Measurements from ENCODE around the gene CNTN3. TPM values are rescaled to one million over a fixed set of nuclear protein-coding genes. Genes with fewer than 3 reads are reported as not detected.

The CNTN3 gene
- total RNA-seq, 2 donors from 2014 or later, result not detected

GRCh38 chr3:74626011-74626410 lies 11.6 kb upstream of the CNTN3 start:
- no peak overlapping the region for H3K4me3 Mint-ChIP-seq
- no peak overlapping the region for H3K27ac Mint-ChIP-seq
- no peaks in the 10 kb centered on the region for H3K4me1 Mint-ChIP-seq
- no peaks in the 10 kb centered on the region for H3K36me3 Mint-ChIP-seq (ENCODE audit: low read depth)
- ATAC-seq (replicated peaks), result no peak
- peaks cover 7% of the 10 kb centered on the region for H3K9me3 Mint-ChIP-seq
- no peaks in the 10 kb centered on the region for H3K27me3 Mint-ChIP-seq

- Mint-ChIP-seq H3K4me1 (no peaks in the 10 kb centered on the region), H3K27me3 (no peaks in the 10 kb centered on the region), H3K4me3 (no peak overlapping the region), H3K27ac (no peak overlapping the region), H3K9me3 (peaks cover 7% of the 10 kb centered on the region), H3K36me3 (ENCODE audit: low read depth) (no peaks in the 10 kb centered on the region)
- no peak for ATAC-seq (replicated peaks)
Observed at GRCh38 chr3:74624301-74624700, 9.8 kb upstream of the CNTN3 start.

DNA sequence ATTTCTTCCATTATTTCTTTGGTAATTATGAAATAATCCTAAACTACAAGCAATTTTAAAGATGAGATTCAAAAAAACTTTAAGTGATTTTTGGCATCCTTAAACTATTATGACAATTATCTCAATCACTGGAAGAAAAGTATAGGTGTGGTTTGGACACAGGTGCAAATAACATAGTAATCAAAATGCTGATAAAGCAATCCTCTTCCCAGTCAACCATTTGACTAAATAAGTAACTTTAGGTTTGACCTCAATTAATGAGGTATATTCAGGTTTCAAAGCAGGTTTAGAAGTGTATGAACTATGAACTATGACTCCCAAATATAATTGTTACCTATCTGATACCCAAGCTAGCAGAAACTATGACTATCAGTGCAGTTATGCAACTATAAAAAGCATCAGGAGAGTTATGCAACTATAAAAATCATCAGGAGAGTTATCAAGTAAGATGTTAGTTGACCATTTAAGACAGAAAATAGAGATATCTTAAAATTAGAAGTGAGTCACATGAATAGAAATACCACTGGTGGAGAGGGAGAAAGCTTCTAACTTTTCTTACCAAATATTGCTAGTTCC lies 8.9 kb upstream of the CNTN3 start:
- ATAC-seq (replicated peaks), result no peak
- no peak overlapping the region for H3K27ac Mint-ChIP-seq
- no peaks in the 10 kb centered on the region for H3K4me1 Mint-ChIP-seq

DNA sequence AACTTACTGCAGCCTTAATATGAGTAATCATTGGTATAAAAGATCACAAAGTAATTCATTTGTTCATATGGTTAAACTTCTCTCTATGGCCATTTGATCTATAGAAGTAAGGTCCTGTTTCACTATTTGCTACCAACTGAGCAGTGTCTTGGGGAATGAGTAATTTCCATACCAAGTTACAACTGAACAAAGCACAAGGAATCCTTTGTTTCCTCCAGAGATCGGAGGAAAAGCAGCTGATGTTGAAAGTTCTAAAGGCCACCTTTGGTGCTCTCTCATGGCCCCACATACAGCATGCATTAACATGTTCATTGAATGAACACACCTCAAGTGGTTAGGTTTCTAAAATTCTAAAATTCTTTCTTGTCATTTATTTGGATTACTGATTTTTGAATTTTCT lies 7.1 kb upstream of the CNTN3 start:
- no peak for ATAC-seq (replicated peaks)
- Mint-ChIP-seq H3K9me3 (peaks cover 3% of the 10 kb centered on the region), H3K27ac (no peak overlapping the region), H3K27me3 (no peaks in the 10 kb centered on the region), H3K4me3 (no peak overlapping the region), H3K36me3 (ENCODE audit: low read depth) (no peaks in the 10 kb centered on the region), H3K4me1 (no peaks in the 10 kb centered on the region)

More for the DNA sequence above, 8.9 kb upstream of the CNTN3 start:
- H3K36me3 Mint-ChIP-seq (ENCODE audit: low read depth), result no peaks in the 10 kb centered on the region
- peaks cover 7% of the 10 kb centered on the region for H3K9me3 Mint-ChIP-seq
- H3K27me3 Mint-ChIP-seq, result no peaks in the 10 kb centered on the region
- no peak overlapping the region for H3K4me3 Mint-ChIP-seq

GRCh38 chr3:74617776-74618175 lies 3.3 kb upstream of the CNTN3 start:
- Mint-ChIP-seq H3K27me3 (peaks cover 3% of the 10 kb centered on the region), H3K4me1 (no peaks in the 10 kb centered on the region), H3K4me3 (no peak overlapping the region), H3K36me3 (ENCODE audit: low read depth) (no peaks in the 10 kb centered on the region), H3K9me3 (peaks cover 3% of the 10 kb centered on the region), H3K27ac (no peak overlapping the region)
- no peak for ATAC-seq (replicated peaks)

- Mint-ChIP-seq H3K9me3 (peaks cover 13% of the 10 kb centered on the region), H3K4me1 (no peaks in the 10 kb centered on the region), H3K36me3 (ENCODE audit: low read depth) (no peaks in the 10 kb centered on the region), H3K27ac (no peak overlapping the region), H3K4me3 (no peak overlapping the region), H3K27me3 (peaks cover 3% of the 10 kb centered on the region)
- ATAC-seq (replicated peaks), result no peak
Observed at GRCh38 chr3:74613521-74614106, 845 bp downstream of the CNTN3 start.

- Mint-ChIP-seq H3K27ac (no peak overlapping the region), H3K4me3 (no peak overlapping the region), H3K27me3 (peaks cover 3% of the 10 kb centered on the region), H3K4me1 (no peaks in the 10 kb centered on the region), H3K9me3 (peaks cover 14% of the 10 kb centered on the region), H3K36me3 (ENCODE audit: low read depth) (no peaks in the 10 kb centered on the region)
- ATAC-seq (replicated peaks), result no peak
Observed at GRCh38 chr3:74613060-74613459, 1.4 kb downstream of the CNTN3 start.

DNA sequence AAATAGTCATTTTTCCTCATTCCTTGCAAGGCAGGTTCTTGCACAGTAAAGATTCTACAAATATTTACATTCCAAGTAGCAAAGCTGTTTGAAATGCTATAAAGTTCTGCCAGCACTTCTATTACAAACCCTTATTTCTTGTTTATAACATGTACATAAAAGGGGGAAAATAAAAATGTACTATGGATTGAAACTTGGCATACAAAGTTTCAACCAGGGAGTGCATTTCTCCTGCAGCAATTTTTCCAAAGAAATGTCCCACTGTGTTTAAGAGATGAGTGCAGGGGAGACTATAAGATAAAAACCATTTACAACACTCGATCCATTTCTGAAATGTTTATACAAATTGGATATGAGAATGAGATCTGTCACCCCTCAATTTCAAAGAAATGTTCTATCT lies 3.3 kb downstream of the CNTN3 start:
- H3K9me3 Mint-ChIP-seq, result peaks cover 14% of the 10 kb centered on the region
- no peak overlapping the region for H3K27ac Mint-ChIP-seq
- ATAC-seq (replicated peaks), result no peak
- peaks cover 3% of the 10 kb centered on the region for H3K27me3 Mint-ChIP-seq
- no peaks in the 10 kb centered on the region for H3K4me1 Mint-ChIP-seq
- H3K36me3 Mint-ChIP-seq (ENCODE audit: low read depth), result no peaks in the 10 kb centered on the region
- H3K4me3 Mint-ChIP-seq, result no peak overlapping the region

DNA sequence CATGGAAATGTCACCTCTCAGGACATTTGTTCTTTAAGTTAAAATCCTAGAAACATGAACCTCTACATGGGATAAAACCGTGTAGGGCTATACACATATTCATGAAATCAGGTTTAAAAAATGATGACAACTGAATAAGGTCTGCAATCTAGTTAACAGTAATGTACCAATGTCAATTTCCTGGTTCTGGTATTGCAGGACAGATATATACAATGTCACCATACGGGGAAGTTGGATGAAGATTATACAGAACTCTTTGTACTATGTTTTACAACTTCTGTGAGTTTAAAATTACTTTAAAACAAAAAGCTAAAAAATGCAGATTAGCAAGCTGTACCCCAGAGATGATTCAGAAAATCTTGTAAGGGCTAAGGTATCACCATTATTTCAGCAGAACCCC lies 6.7 kb downstream of the CNTN3 start:
- Mint-ChIP-seq H3K9me3 (peaks cover 18% of the 10 kb centered on the region), H3K36me3 (ENCODE audit: low read depth) (no peaks in the 10 kb centered on the region)

GRCh38 chr3:74606996-74607395 lies 7.5 kb downstream of the CNTN3 start:
- ATAC-seq (replicated peaks), result no peak
- H3K27ac Mint-ChIP-seq, result no peak overlapping the region

More for the DNA sequence above, 6.7 kb downstream of the CNTN3 start:
- Mint-ChIP-seq H3K27ac (no peak overlapping the region), H3K27me3 (no peaks in the 10 kb centered on the region), H3K4me1 (no peaks in the 10 kb centered on the region), H3K4me3 (no peak overlapping the region)
- ATAC-seq (replicated peaks), result no peak

DNA sequence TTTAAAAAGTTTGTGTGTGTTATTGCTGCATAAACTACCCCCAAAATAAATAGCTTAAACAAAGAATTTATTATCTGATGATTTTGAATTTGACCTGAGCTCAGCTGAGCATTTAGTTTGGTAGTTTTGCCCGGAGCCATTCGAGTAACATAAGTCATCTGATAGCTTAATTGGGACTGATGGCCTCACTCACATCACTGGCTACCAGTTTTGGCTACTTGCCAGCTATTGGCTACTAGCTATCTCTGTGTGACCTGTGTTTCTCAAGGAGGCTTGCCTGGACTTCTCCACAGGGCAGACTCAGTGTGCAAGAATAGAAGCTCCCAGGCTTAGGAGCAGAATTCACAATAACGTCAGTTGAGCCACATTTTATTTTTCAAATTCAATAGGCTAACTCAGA lies 9.0 kb downstream of the CNTN3 start:
- Mint-ChIP-seq H3K4me1 (no peaks in the 10 kb centered on the region), H3K4me3 (no peak overlapping the region), H3K27me3 (no peaks in the 10 kb centered on the region), H3K36me3 (ENCODE audit: low read depth) (no peaks in the 10 kb centered on the region), H3K27ac (no peak overlapping the region), H3K9me3 (peaks cover 19% of the 10 kb centered on the region)
- no peak for ATAC-seq (replicated peaks)

More at GRCh38 chr3:74606996-74607395, 7.5 kb downstream of the CNTN3 start:
- Mint-ChIP-seq H3K36me3 (ENCODE audit: low read depth) (no peaks in the 10 kb centered on the region), H3K4me1 (no peaks in the 10 kb centered on the region), H3K9me3 (peaks cover 18% of the 10 kb centered on the region), H3K27me3 (no peaks in the 10 kb centered on the region), H3K4me3 (no peak overlapping the region)

DNA sequence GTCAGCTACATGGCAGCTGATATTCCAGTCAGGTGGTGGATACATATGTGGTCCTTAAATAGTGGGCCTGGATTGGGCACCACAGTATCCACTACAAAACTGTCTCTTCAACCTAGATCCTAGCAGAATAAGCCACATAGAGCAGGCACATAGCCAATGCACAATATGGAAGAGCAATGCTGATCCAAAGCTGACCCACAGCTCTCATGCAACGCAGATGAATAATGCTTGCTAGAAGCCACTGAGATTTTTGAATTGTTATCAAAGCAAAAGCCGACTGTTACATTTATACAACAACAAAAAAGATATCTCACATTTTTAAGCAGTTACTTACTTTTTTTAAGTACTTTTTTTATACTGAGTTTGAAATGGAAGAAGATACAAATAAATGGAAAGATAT lies 11.2 kb downstream of the CNTN3 start:
- no peak overlapping the region for H3K4me3 Mint-ChIP-seq
- peaks cover 19% of the 10 kb centered on the region for H3K9me3 Mint-ChIP-seq
- no peaks in the 10 kb centered on the region for H3K4me1 Mint-ChIP-seq
- ATAC-seq (replicated peaks), result no peak
- no peaks in the 10 kb centered on the region for H3K27me3 Mint-ChIP-seq
- H3K27ac Mint-ChIP-seq, result no peak overlapping the region
- H3K36me3 Mint-ChIP-seq (ENCODE audit: low read depth), result no peaks in the 10 kb centered on the region

- no peaks in the 10 kb centered on the region for H3K36me3 Mint-ChIP-seq (ENCODE audit: low read depth)
- no peaks in the 10 kb centered on the region for H3K4me1 Mint-ChIP-seq
- H3K27me3 Mint-ChIP-seq, result no peaks in the 10 kb centered on the region
- no peak for ATAC-seq (replicated peaks)
- peaks cover 19% of the 10 kb centered on the region for H3K9me3 Mint-ChIP-seq
- no peak overlapping the region for H3K4me3 Mint-ChIP-seq
- H3K27ac Mint-ChIP-seq, result no peak overlapping the region
Observed at GRCh38 chr3:74602471-74602870, 12.0 kb downstream of the CNTN3 start.

GRCh38 chr3:74601793-74602192 lies 12.7 kb downstream of the CNTN3 start:
- Mint-ChIP-seq H3K27me3 (no peaks in the 10 kb centered on the region), H3K4me3 (no peak overlapping the region), H3K9me3 (peaks cover 19% of the 10 kb centered on the region), H3K4me1 (no peaks in the 10 kb centered on the region), H3K27ac (no peak overlapping the region), H3K36me3 (ENCODE audit: low read depth) (no peaks in the 10 kb centered on the region)
- no peak for ATAC-seq (replicated peaks)

GRCh38 chr3:74599564-74599963 lies 14.9 kb downstream of the CNTN3 start:
- Mint-ChIP-seq H3K4me1 (no peaks in the 10 kb centered on the region), H3K36me3 (ENCODE audit: low read depth) (no peaks in the 10 kb centered on the region), H3K4me3 (no peak overlapping the region), H3K9me3 (peaks cover 19% of the 10 kb centered on the region), H3K27me3 (no peaks in the 10 kb centered on the region), H3K27ac (no peak overlapping the region)
- no peak for ATAC-seq (replicated peaks)

- Mint-ChIP-seq H3K27me3 (no peaks in the 10 kb centered on the region), H3K4me3 (no peak overlapping the region), H3K9me3 (peaks cover 12% of the 10 kb centered on the region), H3K27ac (no peak overlapping the region), H3K36me3 (ENCODE audit: low read depth) (no peaks in the 10 kb centered on the region), H3K4me1 (no peaks in the 10 kb centered on the region)
- ATAC-seq (replicated peaks), result no peak
Observed at GRCh38 chr3:74593152-74593551, 21.3 kb downstream of the CNTN3 start.

All from activated T-helper 17 cell treated with anti-CD3 and anti-CD28 coated beads, Interleukin-2, amount 50 U/mL, for 72 hours (primary cell).